Muscle of leg (tissue), 11 donors: ENCODE measurements around the gene TRUB2. TPM values are rescaled to one million over a fixed set of nuclear protein-coding genes. Genes with fewer than 3 reads are reported as not detected.

ENCODE experiments used
- DNase-seq: peaks from one replicate; pipeline ENCODE4 v3.0.0; 2013
- H3K27ac ChIP-seq: one replicate; pipeline ENCODE4 v1.5.1; 2013; ENCODE audit warnings: mild to moderate bottlenecking, low read length, control low read depth
- H3K27me3 ChIP-seq: one replicate; pipeline ENCODE4 v1.6.1; 2013; ENCODE audit warnings: low read length; ENCODE audit not compliant: control insufficient read depth, insufficient read depth
- H3K36me3 ChIP-seq: one replicate; pipeline ENCODE4 v1.6.1; 2013; ENCODE audit warnings: low read length; ENCODE audit not compliant: control insufficient read depth, insufficient read depth
- H3K4me1 ChIP-seq: one replicate; pipeline ENCODE4 v1.6.1; 2013; ENCODE audit warnings: low read length; ENCODE audit not compliant: control insufficient read depth, insufficient read depth
- H3K4me3 ChIP-seq: one replicate; pipeline ENCODE4 v1.5.1; 2013; ENCODE audit warnings: low read length, control low read depth
- H3K9me3 ChIP-seq: replicated peaks from 2 replicates; pipeline ENCODE4 v1.6.1; 2013; ENCODE audit warnings: low read depth, low read length; ENCODE audit not compliant: control insufficient read depth
- WGBS: methylation state at CpG from one replicate; pipeline ENCODE4 v1.1.5; 2013; ENCODE audit warnings: missing lambda C conversion rate; ENCODE audit not compliant: insufficient coverage; 5-methylcytosine and 5-hydroxymethylcytosine counted together
- polyA plus RNA-seq, 8 donors: library from polyadenylated mRNA; unstranded; fragments of 120-200 nt; gene quantifications; one replicate each; pipeline versions ENCODE4 v1.2.1 to v1.2.3, GENCODE V29; 2013; ENCODE audit warnings: inconsistent platforms in 1 of 8, low replicate concordance in 1 of 8; ENCODE audit not compliant: insufficient read length in 8 of 8, insufficient read depth in 1 of 8
- total RNA-seq: library from RNA; stranded (reverse); fragments of 120-200 nt; gene quantifications from one replicate; pipeline ENCODE4 v1.2.4, GENCODE V29; 2013

Gene TRUB2
- total and polyA plus RNA-seq, 9 donors, result 20.0 to 25.3 (median 23.6) TPM

GRCh38 chr9:128361986-128362646 lies 39.9 kb upstream of the TRUB2 start:
- H3K27ac ChIP-seq, result peak overlapping the region; percentile 82
- 11% methylated on average over 16 of the region's 20 CpGs for WGBS
- peaks cover 54% of the 10 kb centered on the region for H3K4me1 ChIP-seq
- no peaks in the 10 kb centered on the region for H3K27me3 ChIP-seq
- H3K4me3 ChIP-seq, result peak overlapping the region; percentile 29
- peaks cover 11% of the 10 kb centered on the region for H3K36me3 ChIP-seq
- no peaks in the 10 kb centered on the region for H3K9me3 ChIP-seq
- DNase-seq, result peak; percentile 95

DNA sequence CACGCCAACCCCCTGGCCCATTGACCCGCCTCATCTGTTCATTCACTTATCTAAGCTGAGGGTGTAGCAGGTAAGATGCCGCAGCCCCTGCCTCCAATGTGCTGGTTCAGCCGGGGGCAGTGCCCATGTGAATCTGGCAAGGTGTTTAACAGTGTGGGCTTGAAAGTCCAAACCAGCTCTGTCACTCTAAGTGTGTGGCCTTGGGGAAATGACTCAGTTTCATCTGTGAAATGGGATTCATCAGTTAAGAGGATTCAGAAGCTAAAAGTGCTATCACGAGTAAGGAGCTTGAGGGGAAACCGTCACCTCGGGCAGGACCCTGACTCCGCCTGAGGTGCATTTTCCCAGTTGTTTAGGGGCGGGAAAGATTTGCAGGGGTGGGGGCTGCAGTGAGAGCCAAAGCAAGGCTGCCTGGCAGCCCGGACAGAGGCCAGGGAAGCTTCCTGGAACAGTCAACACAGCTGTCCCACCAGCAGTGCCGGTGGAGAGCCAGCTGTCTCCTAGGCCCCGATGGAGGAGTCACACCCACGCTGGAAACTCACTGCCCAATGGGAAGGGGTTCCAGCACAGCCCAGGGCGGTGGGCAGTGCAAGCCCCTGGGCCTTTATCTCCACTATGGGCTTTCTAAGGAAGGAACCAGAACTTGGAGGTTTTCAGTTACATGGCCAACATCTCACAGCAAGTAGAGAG lies 39.2 kb upstream of the TRUB2 start:
- Histone ChIP-seq H3K9me3 (no peaks in the 10 kb centered on the region), H3K4me3 (peak overlapping the region; percentile 29), H3K36me3 (peaks cover 13% of the 10 kb centered on the region), H3K27ac (peak overlapping the region; percentile 82), H3K27me3 (no peaks in the 10 kb centered on the region), H3K4me1 (peaks cover 54% of the 10 kb centered on the region)
- 21% methylated on average over 9 of the region's 14 CpGs for WGBS
- DNase-seq, result peak; percentile 79

DNA sequence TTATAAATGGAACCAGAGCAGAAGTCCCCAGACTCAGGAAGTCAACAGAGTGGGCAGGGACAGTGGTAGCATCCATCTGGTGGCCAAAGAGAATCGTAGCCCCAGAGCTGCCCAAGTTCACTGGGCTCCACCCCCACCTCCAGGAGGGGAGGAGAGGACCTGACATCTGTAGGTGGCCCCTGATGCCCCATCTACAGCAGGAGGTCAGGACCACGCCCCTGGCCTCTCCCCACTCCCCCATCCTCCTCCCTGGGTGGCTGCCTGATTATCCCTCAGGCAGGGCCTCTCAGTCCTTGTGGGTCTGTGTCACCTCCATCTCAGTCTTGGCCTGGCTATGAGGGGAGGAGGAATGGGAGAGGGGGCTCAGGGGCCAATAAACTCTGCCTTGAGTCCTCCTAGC lies 38.6 kb upstream of the TRUB2 start:
- H3K36me3 ChIP-seq, result peaks cover 18% of the 10 kb centered on the region
- H3K27ac ChIP-seq, result peak overlapping the region; percentile 82
- no CpG with 5 or more reads among the region's 2 CpGs for WGBS
- no peak overlapping the region for H3K4me3 ChIP-seq
- peaks cover 53% of the 10 kb centered on the region for H3K4me1 ChIP-seq
- H3K9me3 ChIP-seq, result no peaks in the 10 kb centered on the region
- no peak for DNase-seq
- no peaks in the 10 kb centered on the region for H3K27me3 ChIP-seq

DNA sequence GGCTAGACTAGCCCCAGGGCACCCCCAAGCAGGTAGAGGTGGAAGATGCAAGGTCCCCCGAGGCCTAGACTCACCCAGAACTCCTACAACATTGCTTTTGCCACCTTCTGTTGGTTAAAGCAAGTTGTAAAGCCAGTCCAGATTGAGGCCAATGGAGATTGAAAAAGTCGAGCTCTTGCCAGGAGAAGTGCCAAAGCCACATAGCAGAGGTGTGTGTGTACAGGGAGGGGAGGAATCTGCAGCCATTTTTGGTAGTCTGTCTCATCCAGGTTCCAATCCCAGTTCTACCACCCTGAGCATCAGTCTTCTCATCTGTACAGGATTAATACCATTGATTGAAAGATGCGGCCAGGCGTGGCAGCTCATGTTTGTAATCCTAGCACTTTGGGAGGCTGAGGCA lies 36.6 kb upstream of the TRUB2 start:
- WGBS, result 90% methylated on average over 2 of the region's 4 CpGs
- Histone ChIP-seq H3K36me3 (peaks cover 35% of the 10 kb centered on the region), H3K4me1 (peaks cover 36% of the 10 kb centered on the region), H3K4me3 (no peak overlapping the region), H3K27ac (no peak overlapping the region), H3K27me3 (no peaks in the 10 kb centered on the region), H3K9me3 (no peaks in the 10 kb centered on the region)
- DNase-seq, result no peak

- WGBS, result 45% methylated on average over 3 of the region's 8 CpGs
- H3K4me1 ChIP-seq, result peaks cover 30% of the 10 kb centered on the region
- H3K27me3 ChIP-seq, result no peaks in the 10 kb centered on the region
- DNase-seq, result no peak
- no peaks in the 10 kb centered on the region for H3K9me3 ChIP-seq
- no peak overlapping the region for H3K27ac ChIP-seq
- H3K36me3 ChIP-seq, result peaks cover 39% of the 10 kb centered on the region
- H3K4me3 ChIP-seq, result no peak overlapping the region
Observed at GRCh38 chr9:128358090-128358489, 35.8 kb upstream of the TRUB2 start.

DNA sequence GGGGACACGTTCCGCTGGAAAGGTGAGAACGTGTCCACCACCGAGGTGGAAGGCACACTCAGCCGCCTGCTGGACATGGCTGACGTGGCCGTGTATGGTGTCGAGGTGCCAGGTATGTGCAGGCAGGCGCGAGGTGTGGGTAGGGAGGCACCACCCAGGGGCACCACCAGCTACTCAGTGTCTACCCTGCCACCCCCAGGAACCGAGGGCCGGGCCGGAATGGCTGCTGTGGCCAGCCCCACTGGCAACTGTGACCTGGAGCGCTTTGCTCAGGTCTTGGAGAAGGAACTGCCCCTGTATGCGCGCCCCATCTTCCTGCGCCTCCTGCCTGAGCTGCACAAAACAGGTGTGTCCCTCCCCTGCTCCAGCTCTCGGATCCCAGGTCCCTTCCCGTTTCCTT lies 33.2 kb upstream of the TRUB2 start:
- no peaks in the 10 kb centered on the region for H3K27me3 ChIP-seq
- H3K36me3 ChIP-seq, result peaks cover 50% of the 10 kb centered on the region
- H3K4me1 ChIP-seq, result peaks cover 5% of the 10 kb centered on the region
- no peak overlapping the region for H3K27ac ChIP-seq
- H3K4me3 ChIP-seq, result no peak overlapping the region
- H3K9me3 ChIP-seq, result no peaks in the 10 kb centered on the region
- no peak for DNase-seq
- 95% methylated on average over 18 of the region's 19 CpGs for WGBS

- no peak for DNase-seq
- H3K36me3 ChIP-seq, result peaks cover 70% of the 10 kb centered on the region
- 80% methylated on average over 4 of the region's 6 CpGs for WGBS
- no peaks in the 10 kb centered on the region for H3K4me1 ChIP-seq
- no peaks in the 10 kb centered on the region for H3K27me3 ChIP-seq
- H3K27ac ChIP-seq, result no peak overlapping the region
- H3K4me3 ChIP-seq, result no peak overlapping the region
- H3K9me3 ChIP-seq, result no peaks in the 10 kb centered on the region
Observed at GRCh38 chr9:128349772-128350171, 27.5 kb upstream of the TRUB2 start.

GRCh38 chr9:128349125-128349524 lies 26.9 kb upstream of the TRUB2 start:
- WGBS, result 60% methylated on average over 1 of the region's 2 CpGs
- no peaks in the 10 kb centered on the region for H3K4me1 ChIP-seq
- no peaks in the 10 kb centered on the region for H3K27me3 ChIP-seq
- H3K4me3 ChIP-seq, result no peak overlapping the region
- no peak for DNase-seq
- no peaks in the 10 kb centered on the region for H3K9me3 ChIP-seq
- H3K27ac ChIP-seq, result no peak overlapping the region
- H3K36me3 ChIP-seq, result peaks cover 72% of the 10 kb centered on the region

- H3K4me3 ChIP-seq, result no peak overlapping the region
- WGBS, result 90% methylated on average over 24 of the region's 28 CpGs
- H3K36me3 ChIP-seq, result peaks cover 67% of the 10 kb centered on the region
- no peaks in the 10 kb centered on the region for H3K9me3 ChIP-seq
- H3K4me1 ChIP-seq, result peaks cover 8% of the 10 kb centered on the region
- no peaks in the 10 kb centered on the region for H3K27me3 ChIP-seq
- no peak for DNase-seq
- no peak overlapping the region for H3K27ac ChIP-seq
Observed at GRCh38 chr9:128344931-128345605, 22.8 kb upstream of the TRUB2 start.

GRCh38 chr9:128343855-128344254 lies 21.6 kb upstream of the TRUB2 start:
- 100% methylated on average over 3 of the region's 4 CpGs for WGBS

More at GRCh38 chr9:128343855-128344254, 21.6 kb upstream of the TRUB2 start:
- DNase-seq, result no peak
- H3K27ac ChIP-seq, result no peak overlapping the region
- H3K4me1 ChIP-seq, result peaks cover 11% of the 10 kb centered on the region
- no peaks in the 10 kb centered on the region for H3K27me3 ChIP-seq
- H3K36me3 ChIP-seq, result peaks cover 55% of the 10 kb centered on the region
- H3K4me3 ChIP-seq, result no peak overlapping the region
- H3K9me3 ChIP-seq, result no peaks in the 10 kb centered on the region
